HG03558 (cell line): ENCODE measurements around the gene ITGB4.
"Not testable (repeated sequence)": the region's sequence is repeated elsewhere in the genome, so short reads cannot be mapped to it uniquely, and the experiment has no call there.

Source experiments
- ATAC-seq: cut with Tn5 transposase; IDR thresholded peaks from one replicate; pipeline ENCODE4 v1.9.1; 2021; ENCODE audit warnings: moderate number of reproducible peaks; ENCODE audit not compliant: unreplicated experiment; ENCODE audit errors: extremely low read depth

Gene ITGB4

GRCh38 chr17:75764711-75765421 is 43.6 kb downstream of the ITGB4 start, which contains the start of gene GALK1:
GALK1 (minus strand) TSS chr17:75765192; CDS start chr17:75765136, 56 bp downstream.
- ATAC-seq: no peak

GRCh38 chr17:75765981-75766380 is 44.7 kb downstream of the ITGB4 start:
- ATAC-seq: no peak

- no peak for ATAC-seq
Observed at GRCh38 chr17:75767881-75768280, 46.6 kb downstream of the ITGB4 start.

- ATAC-seq: no peak
Observed at GRCh38 chr17:75769536-75769935, 48.3 kb downstream of the ITGB4 start.

GRCh38 chr17:75771334-75772281 is 50.3 kb downstream of the ITGB4 start:
- ATAC-seq: no peak

GRCh38 chr17:75773121-75773807 is 52.0 kb downstream of the ITGB4 start:
- ATAC-seq: no peak

- no peak for ATAC-seq
Observed at GRCh38 chr17:75773808-75774470, 52.7 kb downstream of the ITGB4 start.

- no peak for ATAC-seq
Observed at GRCh38 chr17:75774471-75774990, 53.3 kb downstream of the ITGB4 start.

- no peak for ATAC-seq
Observed at GRCh38 chr17:75774991-75775668, 53.9 kb downstream of the ITGB4 start.

- no peak for ATAC-seq
Observed at GRCh38 chr17:75776386-75777295, 55.4 kb downstream of the ITGB4 start.

- ATAC-seq: no peak
Observed at GRCh38 chr17:75777296-75777922, 56.1 kb downstream of the ITGB4 start.

- ATAC-seq: not testable (repeated sequence)
Observed at GRCh38 chr17:75778066-75778860, 57.0 kb downstream of the ITGB4 start.

GRCh38 chr17:75778861-75779249 is 57.6 kb downstream of the ITGB4 start:
- ATAC-seq: no peak

- peak; percentile 51 for ATAC-seq
Observed at GRCh38 chr17:75779250-75779986, 58.2 kb downstream of the ITGB4 start.

- no peak for ATAC-seq
Observed at GRCh38 chr17:75779987-75780889, 59.0 kb downstream of the ITGB4 start.
